Kasumi-1 (cell line): ENCODE results near the gene CPNE8.

Experiments
- DNase-seq, 2 experiments: peaks; one replicate each; lab custom pipeline; 2025; lab: John Stamatoyannopoulos, UW

The CPNE8 gene

DNA sequence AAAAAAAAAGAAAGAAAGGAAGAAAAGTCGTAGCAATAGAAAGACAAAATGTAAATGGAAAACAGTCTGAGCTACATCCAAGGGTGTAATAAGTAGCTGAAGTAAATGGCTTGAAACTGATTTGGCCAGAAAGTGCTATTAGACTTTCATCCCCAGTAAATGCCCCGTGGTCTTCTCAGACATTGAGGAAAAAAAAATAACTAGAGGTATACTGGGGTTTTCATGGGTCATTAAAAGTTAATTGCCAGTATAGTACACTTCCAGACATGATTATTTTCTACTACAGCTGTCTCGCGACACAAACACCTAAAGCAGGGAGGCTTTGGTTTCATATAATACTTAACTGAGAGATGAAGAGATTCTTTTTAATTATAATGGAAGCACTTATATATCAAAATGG is 271.9 kb downstream of the CPNE8 start:
- no peak for DNase-seq

- DNase-seq = no peak
Observed at GRCh38 chr12:38629064-38629463, 276.3 kb downstream of the CPNE8 start.

DNA sequence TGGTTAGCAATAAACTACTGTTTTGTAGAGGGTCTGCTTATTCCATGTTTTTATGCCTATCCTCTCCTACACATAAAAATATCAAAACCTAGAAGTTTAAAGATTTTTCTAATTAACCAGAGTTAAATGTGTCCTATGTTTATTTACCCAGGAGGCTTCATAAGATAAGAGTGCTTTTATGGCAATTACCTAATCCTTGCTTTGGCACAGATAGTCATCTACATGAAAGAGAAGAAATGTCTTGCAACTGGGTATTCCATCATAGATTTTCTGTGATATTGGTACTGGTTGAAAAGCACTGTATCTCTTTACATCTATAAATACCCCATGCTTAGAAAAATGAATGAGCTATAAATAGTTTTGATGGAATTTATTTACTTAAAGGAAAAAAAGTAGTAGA is 277.1 kb downstream of the CPNE8 start:
- no peak for DNase-seq

DNA sequence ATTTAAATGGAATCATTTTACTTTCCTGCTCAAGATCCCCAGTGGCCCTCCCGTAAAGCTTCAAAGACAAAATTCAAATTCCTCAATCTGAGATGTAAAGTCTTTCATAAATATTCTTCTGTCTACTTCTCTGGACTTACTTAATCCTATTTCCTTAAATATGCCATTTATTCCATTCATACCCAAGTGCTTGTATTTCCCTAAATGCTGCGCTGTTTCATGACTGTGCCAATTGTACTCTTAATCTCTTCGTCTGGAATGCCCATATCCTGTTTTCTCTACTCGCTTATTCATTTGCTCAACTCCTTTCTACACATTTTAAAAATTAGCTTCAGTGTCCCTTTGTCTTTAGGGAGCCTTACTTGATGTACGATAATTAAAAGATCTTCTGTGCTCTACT is 280.1 kb downstream of the CPNE8 start:
- DNase-seq = no peak

GRCh38 chr12:38614171-38614570 is 291.2 kb downstream of the CPNE8 start:
- no peak for DNase-seq

DNA sequence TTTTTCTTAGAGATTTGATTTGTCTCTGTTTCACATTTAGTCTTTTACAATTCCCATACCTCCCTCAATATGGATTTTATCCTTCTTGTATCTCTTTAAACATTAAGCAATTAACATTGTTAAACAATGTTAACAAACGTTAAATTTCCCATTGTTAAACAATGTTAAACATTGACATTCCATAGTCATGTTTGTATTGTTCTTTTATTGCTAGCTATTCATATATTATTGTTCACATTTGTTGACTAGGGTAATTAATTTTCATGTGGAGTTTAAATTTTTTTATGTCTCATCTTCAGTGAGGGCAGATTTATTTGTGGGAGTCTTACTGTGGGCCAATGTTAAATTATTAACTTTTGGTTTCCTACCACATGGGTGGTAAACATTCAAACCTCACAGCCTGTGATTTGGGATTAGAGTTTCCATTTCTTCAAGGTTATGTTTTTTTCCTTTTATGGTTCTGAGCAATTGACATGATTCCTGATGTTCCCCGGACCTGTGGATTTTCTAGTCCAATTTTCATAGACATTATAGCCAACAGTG is 294.5 kb downstream of the CPNE8 start:
- no peak for DNase-seq

GRCh38 chr12:38607295-38607694 is 298.1 kb downstream of the CPNE8 start:
- DNase-seq = no peak
